BJ (cell line): ENCODE results near the gene DAB1. TPM values are rescaled to one million over a fixed set of nuclear protein-coding genes. Genes with fewer than 3 reads are reported as not detected.

Experiments used
- CTCF ChIA-PET: fragments of 350-600 bp; formaldehyde crosslinking; extraction: SDS; loops from one replicate; lab custom pipeline; 2021; ENCODE audit warnings: antibody characterized with exemption, inconsistent platforms; lab: Yijun Ruan, JAX
- POLR2A ChIA-PET: fragments of 300-600 bp; sonication (Branson Sonifier 250); formaldehyde crosslinking; extraction: SDS; loops from one replicate; lab custom pipeline; 2021; ENCODE audit warnings: antibody characterized with exemption; lab: Charles Lee
- DNase-seq: peaks from one replicate; pipeline ENCODE4 v3.0.0-alpha.2; 2011; ENCODE audit warnings: low read depth
- H3K27me3 ChIP-seq: 2 replicates; pipeline ENCODE4 v1.6.0; 2011; ENCODE audit warnings: low read length; ENCODE audit not compliant: control insufficient read depth, insufficient read depth
- H3K36me3 ChIP-seq: 2 replicates; pipeline ENCODE4 v1.5.1; 2011; ENCODE audit warnings: low read length; ENCODE audit not compliant: control insufficient read depth, insufficient read depth
- H3K4me3 ChIP-seq: 2 replicates; pipeline ENCODE4 v1.5.1; 2011; ENCODE audit warnings: low read depth, mild to moderate bottlenecking, control low read depth, low read length
- CTCF ChIP-seq: IDR thresholded peaks from 2 replicates; pipeline ENCODE4 v1.5.1; 2011; ENCODE audit warnings: low read depth, mild to moderate bottlenecking, control low read depth, inconsistent platforms, low read length, moderate library complexity; ENCODE audit not compliant: insufficient read depth
- polyA plus RNA-seq: library from polyadenylated mRNA; depleted of rRNA; stranded (reverse); fragments of >200 nt; gene quantifications from 2 replicates; pipeline ENCODE4 v1.2.3, GENCODE V29; 2011

The DAB1 gene
- polyA plus RNA-seq, 1 experiment, result 0.91 TPM

GRCh38 chr1:57250021-57250420 is 173.8 kb downstream of the DAB1 start:
- TF ChIP-seq CTCF, result no peak
- H3K27me3 ChIP-seq, result no peaks in the 10 kb centered on the region
- CTCF ChIA-PET, result interaction anchor here (1.2 kb wide), 1 partner anchor 11 kb away, joined by 4 read pairs; no protein-coding TSS in a partner anchor
- no peak overlapping the region for H3K4me3 ChIP-seq
- POLR2A ChIA-PET, result no interaction called here
- DNase-seq, result no peak
- H3K36me3 ChIP-seq, result no peaks in the 10 kb centered on the region

DNA sequence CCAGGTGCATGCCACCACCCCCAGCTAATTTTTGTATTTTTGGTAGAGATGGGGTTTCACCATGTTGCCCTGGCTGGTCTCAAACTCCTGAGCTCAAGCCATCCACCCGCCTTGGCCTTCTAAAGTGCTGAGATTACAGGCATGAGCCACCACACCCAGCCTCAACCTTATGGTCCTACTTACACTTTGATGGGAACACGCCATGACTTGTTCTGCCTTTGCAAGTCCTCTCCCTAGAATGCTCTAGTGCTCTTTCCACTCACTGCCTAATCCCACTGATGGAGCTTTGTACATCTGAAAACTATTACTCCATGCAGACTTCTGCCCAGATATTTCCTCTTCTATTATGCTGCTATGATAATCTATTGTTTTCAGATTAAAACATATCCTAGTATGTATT is 174.3 kb downstream of the DAB1 start:
- CTCF ChIA-PET, result no interaction called here
- H3K36me3 ChIP-seq, result no peaks in the 10 kb centered on the region
- no peak for DNase-seq
- POLR2A ChIA-PET, result no interaction called here
- no peak overlapping the region for H3K4me3 ChIP-seq
- H3K27me3 ChIP-seq, result no peaks in the 10 kb centered on the region
- TF ChIP-seq CTCF, result no peak

- ChIA-PET CTCF (no interaction called here), POLR2A (no interaction called here)
- TF ChIP-seq CTCF, result no peak
- Histone ChIP-seq H3K27me3 (no peaks in the 10 kb centered on the region), H3K4me3 (no peak overlapping the region), H3K36me3 (no peaks in the 10 kb centered on the region)
- no peak for DNase-seq
These were observed 175.0 kb downstream of the DAB1 start for GRCh38 chr1:57248830-57249229.

- CTCF ChIA-PET, result interaction anchor here (1.0 to 1.1 kb wide), 2 partner anchors 8 to 18 kb away, joined by 3 read pairs; no protein-coding TSS in a partner anchor
- no peak for DNase-seq
- Histone ChIP-seq H3K36me3 (no peaks in the 10 kb centered on the region), H3K4me3 (no peak overlapping the region), H3K27me3 (no peaks in the 10 kb centered on the region)
- POLR2A ChIA-PET, result interaction anchor here (0.6 kb wide), 1 partner anchor 414 kb away, joined by 3 read pairs; no protein-coding TSS in a partner anchor
- no peak for TF ChIP-seq CTCF
These were observed 185.6 kb downstream of the DAB1 start for GRCh38 chr1:57238233-57238781.

DNA sequence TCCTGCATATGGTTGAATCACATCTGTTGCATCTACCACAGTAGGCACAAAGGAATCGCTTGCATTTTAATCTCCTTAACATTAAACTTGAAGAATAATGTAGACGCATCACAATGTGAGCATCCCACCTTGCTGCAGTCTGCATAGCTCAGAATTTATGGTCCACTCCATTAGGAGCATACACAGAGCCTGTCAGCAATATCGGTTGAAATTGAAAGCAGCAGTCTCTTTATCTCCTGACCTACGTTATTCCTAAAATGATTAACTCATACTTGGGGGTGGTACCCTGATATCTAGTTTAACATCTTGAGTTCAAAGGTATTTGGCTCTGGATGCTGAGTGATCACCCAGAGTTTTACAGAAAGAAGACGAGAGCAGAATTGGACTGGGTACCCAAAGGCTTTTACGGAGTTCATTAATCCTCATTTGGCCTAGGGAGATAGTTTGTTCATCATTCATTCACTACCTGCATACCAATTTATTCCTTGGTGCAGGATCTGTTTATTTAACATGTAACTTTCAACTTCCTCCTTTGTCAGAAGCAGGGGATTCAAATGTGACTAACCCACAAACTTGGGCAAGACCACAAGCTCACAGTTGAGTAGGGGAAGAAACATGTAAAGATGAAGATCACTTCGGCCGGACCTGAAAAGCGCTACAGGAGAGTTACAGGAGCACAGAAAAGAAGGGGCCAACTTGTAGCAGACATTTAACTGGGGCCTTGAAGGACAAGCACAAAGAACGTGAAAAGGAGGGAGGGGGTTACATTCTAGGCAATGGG is 187.9 kb downstream of the DAB1 start:
- Histone ChIP-seq H3K4me3 (no peak overlapping the region), H3K27me3 (no peaks in the 10 kb centered on the region), H3K36me3 (no peaks in the 10 kb centered on the region)
- DNase-seq, result no peak
- no peak for TF ChIP-seq CTCF
- POLR2A ChIA-PET, result interaction anchor here (0.6 kb wide), 1 partner anchor 18 kb away, joined by 4 read pairs; no protein-coding TSS in a partner anchor
- CTCF ChIA-PET, result no interaction called here
